HEK293 (cell line): ENCODE results near the gene C1RL.

Experiments used
- CTCF ChIA-PET: fragments of 350-600 bp; formaldehyde crosslinking; extraction: SDS; loops from one replicate; lab custom pipeline; 2021; ENCODE audit warnings: antibody characterized with exemption; lab: Yijun Ruan, JAX
- POLR2A ChIA-PET: fragments of 300-600 bp; formaldehyde crosslinking; extraction: SDS; loops from one replicate; lab custom pipeline; 2020; ENCODE audit warnings: antibody characterized with exemption, inconsistent platforms; lab: Yijun Ruan, JAX
- H3K27ac ChIP-seq: fragments of 200-500 bp; sonication (Bioruptor generic); 2 replicates; pipeline ENCODE4 v1.5.1; 2014; ENCODE audit warnings: low read depth, low read length, control low read depth, inconsistent platforms; ENCODE audit errors: extremely low read depth
- H3K36me3 ChIP-seq, 2 experiments: fragments of 200-500 bp in 1 of 2; sonication (Bioruptor generic) in 1 of 2; 1 replicate in 1 of 2; 2 replicates in 1 of 2; pipeline ENCODE4 v1.5.1; 2014 to 2017; ENCODE audit warnings: inconsistent platforms in 2 of 2, low read length in 2 of 2; ENCODE audit not compliant: control insufficient read depth in 2 of 2, insufficient read depth in 1 of 2
- H3K4me1 ChIP-seq: fragments of 200-500 bp; sonication (Bioruptor generic); 2 replicates; pipeline ENCODE4 v1.5.1; 2014; ENCODE audit warnings: mild to moderate bottlenecking, low read length, inconsistent platforms; ENCODE audit not compliant: control insufficient read depth, insufficient read depth
- H3K4me3 ChIP-seq: 2 replicates; pipeline ENCODE4 v1.5.1; 2011; ENCODE audit warnings: low read depth, mild to moderate bottlenecking, control low read depth, low read length, moderate library complexity
- H3K9me3 ChIP-seq: fragments of 200-500 bp; sonication (Bioruptor generic); 2 replicates; pipeline ENCODE4 v1.5.1; 2014; ENCODE audit warnings: low read depth, low read length, inconsistent platforms; ENCODE audit not compliant: control insufficient read depth, insufficient read depth
- IKZF3 ChIP-seq: fragments of 450-650 bp; IDR thresholded peaks from 2 replicates; pipeline ENCODE4 v1.5.0; 2018; ENCODE audit warnings: missing biosample characterization, mild to moderate bottlenecking, missing genetic modification characterization, moderate library complexity
- KLF8 ChIP-seq: fragments of 450-650 bp; formaldehyde crosslinking; IDR thresholded peaks from 2 replicates; pipeline ENCODE4 v1.5.1; 2016; ENCODE audit warnings: missing biosample characterization, missing genetic modification characterization
- REPIN1 ChIP-seq: fragments of 450-650 bp; formaldehyde crosslinking; IDR thresholded peaks from 2 replicates; pipeline ENCODE4 v1.5.1; 2017; ENCODE audit warnings: missing biosample characterization, missing genetic modification characterization, low read depth
- ZNF16 ChIP-seq: fragments of 450-650 bp; formaldehyde crosslinking; IDR thresholded peaks from 2 replicates; pipeline ENCODE4 v1.5.1; 2016; ENCODE audit warnings: low read depth, missing biosample characterization, missing genetic modification characterization
- ZNF223 ChIP-seq: fragments of 450-650 bp; formaldehyde crosslinking; IDR thresholded peaks from 2 replicates; pipeline ENCODE4 v1.5.1; 2016; ENCODE audit warnings: missing biosample characterization, missing genetic modification characterization
- ZNF248 ChIP-seq: fragments of 450-650 bp; formaldehyde crosslinking; IDR thresholded peaks from 2 replicates; pipeline ENCODE4 v1.5.1; 2017; ENCODE audit warnings: missing biosample characterization, missing genetic modification characterization
- ZNF423 ChIP-seq: fragments of 450-650 bp; formaldehyde crosslinking; IDR thresholded peaks from 2 replicates; pipeline ENCODE4 v1.5.1; 2016; ENCODE audit warnings: missing biosample characterization, missing genetic modification characterization
- ZNF600 ChIP-seq: fragments of 450-650 bp; formaldehyde crosslinking; IDR thresholded peaks from 2 replicates; pipeline ENCODE4 v1.5.1; 2016; ENCODE audit warnings: missing biosample characterization, missing genetic modification characterization
- ZNF626 ChIP-seq: fragments of 450-650 bp; sonication (Bioruptor Pico); formaldehyde crosslinking; IDR thresholded peaks from 2 replicates; pipeline ENCODE4 v1.5.1; 2018; ENCODE audit warnings: missing biosample characterization, missing genetic modification characterization, inconsistent platforms
- ZNF660 ChIP-seq: fragments of 450-650 bp; IDR thresholded peaks from 2 replicates; pipeline ENCODE4 v1.5.1; 2018; ENCODE audit warnings: missing biosample characterization, mild to moderate bottlenecking, missing genetic modification characterization
- ZNF76 ChIP-seq: fragments of 450-650 bp; formaldehyde crosslinking; IDR thresholded peaks from 2 replicates; pipeline ENCODE4; 2016; ENCODE audit warnings: low read depth, missing biosample characterization, missing genetic modification characterization, borderline replicate concordance
- ZNF791 ChIP-seq: fragments of 450-650 bp; formaldehyde crosslinking; IDR thresholded peaks from 2 replicates; pipeline ENCODE4 v1.5.1; 2016; ENCODE audit warnings: missing biosample characterization, missing genetic modification characterization
- ZSCAN30 ChIP-seq: fragments of 450-650 bp; IDR thresholded peaks from 2 replicates; pipeline ENCODE4 v1.5.1; 2018; ENCODE audit warnings: missing biosample characterization, mild to moderate bottlenecking, missing genetic modification characterization, moderate library complexity
- TF ChIP-seq, protein P1 (sequence below): fragments of 450-650 bp; formaldehyde crosslinking; conservative IDR thresholded peaks from 2 replicates; pipeline ENCODE4 v1.5.1; 2016; ENCODE audit warnings: low read depth, missing biosample characterization, missing genetic modification characterization
- TF ChIP-seq, protein P2 (sequence below): fragments of 450-650 bp; formaldehyde crosslinking; IDR thresholded peaks from 2 replicates; pipeline ENCODE4 v1.5.1; 2017; ENCODE audit warnings: missing biosample characterization, missing genetic modification characterization
- TF ChIP-seq, protein P3 (sequence below): fragments of 450-650 bp; formaldehyde crosslinking; IDR thresholded peaks from 2 replicates; pipeline ENCODE4 v1.5.1; 2016; ENCODE audit warnings: missing biosample characterization, missing genetic modification characterization

Gene C1RL

DNA sequence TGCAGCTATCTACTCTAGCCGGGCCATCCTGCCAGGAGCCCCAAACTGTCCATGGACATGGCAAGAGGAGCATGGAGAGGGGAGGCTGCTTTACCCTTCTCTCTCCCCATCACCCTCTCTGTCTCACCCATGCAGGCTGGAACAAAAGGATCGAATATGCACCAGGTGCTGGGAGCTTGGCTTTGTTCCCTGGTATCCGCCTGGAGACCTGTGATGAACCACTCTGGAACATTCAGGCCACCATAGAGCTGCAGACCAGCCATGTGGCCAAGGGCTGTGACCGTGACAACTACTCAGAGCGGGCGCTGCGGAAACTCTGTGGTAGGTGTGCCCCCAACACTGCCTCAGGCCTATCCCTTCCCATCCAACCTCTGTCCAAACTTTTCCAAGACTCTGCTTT, 27.1 kb upstream of the C1RL start:
- CTCF ChIA-PET, result interaction anchor here (1.4 kb wide), 1 partner anchor 9 kb away, joined by 4 read pairs; no protein-coding TSS in a partner anchor
- Histone ChIP-seq H3K36me3 (peaks cover 3 to 71% of the 10 kb centered on the region in 2 experiments; a peak in 2 of 3 replicates), H3K4me3 (no peak overlapping the region), H3K27ac (no peak overlapping the region), H3K4me1 (no peaks in the 10 kb centered on the region), H3K9me3 (no peaks in the 10 kb centered on the region)
- no peak for TF ChIP-seq ZNF791 (tag by site-specific recombination)
- TF ChIP-seq, protein P1, sequence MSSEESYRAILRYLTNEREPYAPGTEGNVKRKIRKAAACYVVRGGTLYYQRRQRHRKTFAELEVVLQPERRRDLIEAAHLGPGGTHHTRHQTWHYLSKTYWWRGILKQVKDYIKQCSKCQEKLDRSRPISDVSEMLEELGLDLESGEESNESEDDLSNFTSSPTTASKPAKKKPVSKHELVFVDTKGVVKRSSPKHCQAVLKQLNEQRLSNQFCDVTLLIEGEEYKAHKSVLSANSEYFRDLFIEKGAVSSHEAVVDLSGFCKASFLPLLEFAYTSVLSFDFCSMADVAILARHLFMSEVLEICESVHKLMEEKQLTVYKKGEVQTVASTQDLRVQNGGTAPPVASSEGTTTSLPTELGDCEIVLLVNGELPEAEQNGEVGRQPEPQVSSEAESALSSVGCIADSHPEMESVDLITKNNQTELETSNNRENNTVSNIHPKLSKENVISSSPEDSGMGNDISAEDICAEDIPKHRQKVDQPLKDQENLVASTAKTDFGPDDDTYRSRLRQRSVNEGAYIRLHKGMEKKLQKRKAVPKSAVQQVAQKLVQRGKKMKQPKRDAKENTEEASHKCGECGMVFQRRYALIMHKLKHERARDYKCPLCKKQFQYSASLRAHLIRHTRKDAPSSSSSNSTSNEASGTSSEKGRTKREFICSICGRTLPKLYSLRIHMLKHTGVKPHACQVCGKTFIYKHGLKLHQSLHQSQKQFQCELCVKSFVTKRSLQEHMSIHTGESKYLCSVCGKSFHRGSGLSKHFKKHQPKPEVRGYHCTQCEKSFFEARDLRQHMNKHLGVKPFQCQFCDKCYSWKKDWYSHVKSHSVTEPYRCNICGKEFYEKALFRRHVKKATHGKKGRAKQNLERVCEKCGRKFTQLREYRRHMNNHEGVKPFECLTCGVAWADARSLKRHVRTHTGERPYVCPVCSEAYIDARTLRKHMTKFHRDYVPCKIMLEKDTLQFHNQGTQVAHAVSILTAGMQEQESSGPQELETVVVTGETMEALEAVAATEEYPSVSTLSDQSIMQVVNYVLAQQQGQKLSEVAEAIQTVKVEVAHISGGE (tag by site-specific recombination), result no peak
- TF ChIP-seq, protein P2, sequence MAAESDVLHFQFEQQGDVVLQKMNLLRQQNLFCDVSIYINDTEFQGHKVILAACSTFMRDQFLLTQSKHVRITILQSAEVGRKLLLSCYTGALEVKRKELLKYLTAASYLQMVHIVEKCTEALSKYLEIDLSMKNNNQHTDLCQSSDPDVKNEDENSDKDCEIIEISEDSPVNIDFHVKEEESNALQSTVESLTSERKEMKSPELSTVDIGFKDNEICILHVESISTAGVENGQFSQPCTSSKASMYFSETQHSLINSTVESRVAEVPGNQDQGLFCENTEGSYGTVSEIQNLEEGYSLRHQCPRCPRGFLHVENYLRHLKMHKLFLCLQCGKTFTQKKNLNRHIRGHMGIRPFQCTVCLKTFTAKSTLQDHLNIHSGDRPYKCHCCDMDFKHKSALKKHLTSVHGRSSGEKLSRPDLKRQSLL (tag by site-specific recombination), result no peak
- no peak for TF ChIP-seq REPIN1 (tag by site-specific recombination)
- TF ChIP-seq, protein P3, sequence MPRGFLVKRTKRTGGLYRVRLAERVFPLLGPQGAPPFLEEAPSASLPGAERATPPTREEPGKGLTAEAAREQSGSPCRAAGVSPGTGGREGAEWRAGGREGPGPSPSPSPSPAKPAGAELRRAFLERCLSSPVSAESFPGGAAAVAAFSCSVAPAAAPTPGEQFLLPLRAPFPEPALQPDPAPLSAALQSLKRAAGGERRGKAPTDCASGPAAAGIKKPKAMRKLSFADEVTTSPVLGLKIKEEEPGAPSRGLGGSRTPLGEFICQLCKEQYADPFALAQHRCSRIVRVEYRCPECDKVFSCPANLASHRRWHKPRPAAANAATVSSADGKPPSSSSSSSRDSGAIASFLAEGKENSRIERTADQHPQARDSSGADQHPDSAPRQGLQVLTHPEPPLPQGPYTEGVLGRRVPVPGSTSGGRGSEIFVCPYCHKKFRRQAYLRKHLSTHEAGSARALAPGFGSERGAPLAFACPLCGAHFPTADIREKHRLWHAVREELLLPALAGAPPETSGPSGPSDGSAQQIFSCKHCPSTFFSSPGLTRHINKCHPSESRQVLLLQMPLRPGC (tag by site-specific recombination), result no peak
- no peak for TF ChIP-seq ZNF223 (tag by site-specific recombination)
- no peak for TF ChIP-seq IKZF3 (tag by site-specific recombination)
- no peak for TF ChIP-seq ZNF626 (tag by site-specific recombination)
- no peak for TF ChIP-seq ZSCAN30 (tag by site-specific recombination)
- no peak for TF ChIP-seq KLF8 (tag by site-specific recombination)
- no peak for TF ChIP-seq ZNF16 (tag by site-specific recombination)
- TF ChIP-seq ZNF660 (tag by site-specific recombination), result no peak
- TF ChIP-seq ZNF248 (tag by site-specific recombination), result no peak
- TF ChIP-seq ZNF423 (tag by site-specific recombination), result no peak
- POLR2A ChIA-PET, result no interaction called here

DNA sequence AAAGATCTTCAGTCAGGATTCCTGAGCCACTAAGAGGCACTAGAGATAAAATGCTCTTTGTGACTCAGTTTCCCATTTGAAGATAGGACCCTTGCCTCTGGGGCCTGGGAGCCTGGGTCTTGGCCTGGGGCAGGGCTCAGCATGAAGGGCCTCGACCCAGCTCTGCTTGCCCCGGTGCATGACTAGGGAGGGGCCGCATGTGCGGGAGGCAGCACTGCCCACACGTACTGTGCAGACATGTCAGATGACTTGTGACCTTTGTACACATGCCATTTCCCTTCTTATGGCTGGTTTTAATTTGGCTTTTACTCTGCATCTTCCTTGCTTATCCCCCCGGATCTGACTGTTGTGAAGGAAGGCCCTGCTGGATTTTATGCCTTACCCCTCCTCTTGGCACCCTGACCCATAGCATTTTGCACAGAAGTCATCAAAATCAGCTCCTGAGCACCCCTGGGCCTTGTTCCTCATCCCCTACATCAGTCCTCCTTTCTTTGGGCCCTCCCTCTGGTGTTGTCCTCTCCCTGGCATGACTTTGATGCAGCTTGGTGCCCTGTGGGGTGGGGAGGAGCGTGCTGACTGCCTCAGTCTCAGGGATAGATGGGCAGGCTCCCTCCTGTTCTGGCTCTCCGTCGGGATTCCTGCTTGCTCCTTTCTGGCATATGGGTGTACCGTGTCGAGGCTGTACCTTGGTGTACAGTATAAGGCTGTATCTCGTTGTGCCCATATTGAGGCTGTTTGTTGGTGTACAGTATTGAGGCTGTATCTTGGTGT, 25.6 kb upstream of the C1RL start:
- no peaks in the 10 kb centered on the region for H3K9me3 ChIP-seq
- H3K4me1 ChIP-seq, result no peaks in the 10 kb centered on the region
- POLR2A ChIA-PET, result no interaction called here
- H3K27ac ChIP-seq, result no peak overlapping the region
- TF ChIP-seq ZNF600 (tag by site-specific recombination) (peak; percentile 45; the same call in 1 of the 2 replicates), ZNF76 (tag by site-specific recombination) (no peak)
- CTCF ChIA-PET, result interaction anchor here (1.4 kb wide), 1 partner anchor 10 kb away, joined by 4 read pairs; no protein-coding TSS in a partner anchor
- no peak overlapping the region for H3K4me3 ChIP-seq
- H3K36me3 ChIP-seq, result peaks cover 3 to 63% of the 10 kb centered on the region in 2 experiments; a peak in 2 of 3 replicates
